ENCODE results near the gene PDGFRB. TPM values are rescaled to one million over a fixed set of nuclear protein-coding genes. Genes with fewer than 3 reads are reported as not detected.

The PDGFRB gene
- total and polyA plus RNA-seq, 2 of the 4 experiments (the other 2 are of a cell fraction), result 108 to 124 TPM

DNA sequence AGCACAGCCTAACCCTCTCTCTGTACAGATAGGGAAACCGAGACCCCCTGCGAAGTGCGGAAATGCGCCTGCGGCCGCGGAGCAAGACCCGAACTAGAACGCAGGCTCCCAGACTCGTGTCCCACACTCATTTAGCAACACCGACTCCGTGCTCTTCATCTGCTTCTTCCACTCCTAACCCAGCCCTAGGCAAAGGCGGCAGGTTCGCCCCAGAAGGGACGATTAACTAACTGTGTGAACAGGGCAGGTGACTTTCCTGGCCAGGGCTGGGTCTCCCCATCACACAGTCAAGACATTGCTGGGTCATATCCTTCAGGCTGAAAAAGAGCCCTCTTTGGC, 11.8 kb upstream of the PDGFRB start:
- Histone ChIP-seq H3K79me1 (ENCODE audit: low read depth in 1 of 2, low read length in 2 of 2) (no peaks in the 10 kb centered on the region), H2AK9ac (replicated peaks; ENCODE audit: low read depth, low read length, poor library complexity) (no peak overlapping the region), H3K27ac (ENCODE audit: insufficient read depth, low read length) (no peak overlapping the region)

More for the DNA sequence above, 11.8 kb upstream of the PDGFRB start:
- Histone ChIP-seq H3K9me1 (ENCODE audit: insufficient read depth, low read length) (peaks cover 4% of the 10 kb centered on the region; the same call in 1 of the 2 replicates), H2AK5ac (ENCODE audit: low read depth, low read length) (peak overlapping the region; percentile 51), H3K23ac (ENCODE audit: low read depth, low read length) (no peak overlapping the region), H4K5ac (ENCODE audit: low read depth, low read length) (no peak overlapping the region), H3K4me2 (ENCODE audit: low read depth, low read length) (no peak overlapping the region), H3K9me3 (ENCODE audit: control insufficient read depth, insufficient read depth, low read length) (no peaks in the 10 kb centered on the region), H2BK120ac (ENCODE audit: low read depth, low read length) (no peak overlapping the region), H3K18ac (ENCODE audit: low read depth, low read length) (no peak overlapping the region), H2BK15ac (ENCODE audit: low read depth, low read length) (no peak overlapping the region; the same call in 2 of the 3 replicates), H3K14ac (replicated peaks; ENCODE audit: low read depth, low read length) (no peak overlapping the region), H3K9ac (ENCODE audit: low read depth, low read length) (no peak overlapping the region), H3K4me1 (ENCODE audit: control insufficient read depth, insufficient read depth, low read length) (peaks cover 9% of the 10 kb centered on the region; the same call in 1 of the 2 replicates), H3K36me3 (ENCODE audit: control insufficient read depth, insufficient read depth, low read length) (no peaks in the 10 kb centered on the region), H3K4ac (ENCODE audit: low read depth, low read length) (no peak overlapping the region), H2BK20ac (ENCODE audit: low read depth, low read length) (no peak overlapping the region), H3K56ac (ENCODE audit: extremely low read depth, insufficient read depth, low read length) (no peak overlapping the region), H2BK5ac (ENCODE audit: low read depth, low read length, poor library complexity, severe bottlenecking) (no peak overlapping the region), H3K4me3 (ENCODE audit: insufficient read depth, low read depth, low read length) (no peak overlapping the region), H2AFZ (replicated peaks; ENCODE audit: low read length, poor library complexity) (no peak overlapping the region), H4K8ac (ENCODE audit: low read depth in 2 of 2, low read length in 2 of 2) (no peak overlapping the region), H3K27me3 (ENCODE audit: control insufficient read depth, insufficient read depth, low read length) (peaks cover 24% of the 10 kb centered on the region), H4K20me1 (ENCODE audit: insufficient read depth, low read length) (no peaks in the 10 kb centered on the region), H4K91ac (ENCODE audit: insufficient read depth, low read depth, low read length) (no peak overlapping the region)
- no peak for TF ChIP-seq CHD1 (IDR thresholded peaks at IDR 0.05; ENCODE audit: low read depth, low read length)
- TF ChIP-seq CEBPB (IDR thresholded peaks at IDR 0.05; ENCODE audit: low read depth, low read length), result no peak
- TF ChIP-seq SMC3 (IDR thresholded peaks at IDR 0.05; ENCODE audit: low read depth, low read length), result no peak
- no peak for TF ChIP-seq FOS (IDR thresholded peaks at IDR 0.05; ENCODE audit: low read depth, low read length)
- intact Hi-C loops (cut with micrococcal nuclease), result no loop called here
- no peak for ATAC-seq (ENCODE audit: low read depth)
- CTCF ChIA-PET, result no interaction called here
- no peak for DNase-seq
- no TSS peak for BruUV-seq (replicated peaks)
- dilution Hi-C loops (cut with HindIII; ENCODE audit: low sequenced_read_pairs, unreplicated experiment), result no loop called here
- POLR2A ChIA-PET (ENCODE audit: unreplicated experiment), result no interaction called here
- in situ Hi-C loops (cut with MboI; ENCODE audit: low sequenced_read_pairs), result no loop called here
- 91% methylated on average over 10 of the region's 15 CpGs; no CpG with 5 or more reads in 1 of the 2 experiments for WGBS, 2 experiments (ENCODE audit: extremely low coverage in 2 of 2, insufficient read length in 1 of 2)
